GDM1 (cell line): ENCODE measurements around the gene TSPEAR.

Experiments used
- DNase-seq: peaks from one replicate; lab custom pipeline; 2025; lab: John Stamatoyannopoulos, UW

TSPEAR gene

GRCh38 chr21:44461464-44462001 lies 249.8 kb downstream of the TSPEAR start:
- DNase-seq: no peak

GRCh38 chr21:44461005-44461404 lies 250.4 kb downstream of the TSPEAR start:
- no peak for DNase-seq

- no peak for DNase-seq
Measured at GRCh38 chr21:44460441-44460755, 251.0 kb downstream of the TSPEAR start.

GRCh38 chr21:44459712-44460440 lies 251.5 kb downstream of the TSPEAR start:
- no peak for DNase-seq

GRCh38 chr21:44458971-44459711 lies 252.2 kb downstream of the TSPEAR start:
- no peak for DNase-seq

GRCh38 chr21:44456915-44457736 lies 254.2 kb downstream of the TSPEAR start:
- no peak for DNase-seq

- no peak for DNase-seq
Measured at GRCh38 chr21:44456214-44456914, 255.0 kb downstream of the TSPEAR start.

GRCh38 chr21:44455524-44456213 lies 255.7 kb downstream of the TSPEAR start:
- DNase-seq: no peak

GRCh38 chr21:44454747-44455523 lies 256.4 kb downstream of the TSPEAR start, which contains the start of gene LRRC3:
Gene LRRC3, plus strand, starts transcription at chr21:44455510. Its CDS starts 1,135 bp downstream, at chr21:44456645.
- peak; percentile 72 for DNase-seq

- no peak for DNase-seq
Measured at GRCh38 chr21:44454058-44454457, 257.3 kb downstream of the TSPEAR start.

GRCh38 chr21:44453120-44453519 lies 258.3 kb downstream of the TSPEAR start:
- DNase-seq: no peak

GRCh38 chr21:44450999-44451398 lies 260.4 kb downstream of the TSPEAR start:
- DNase-seq: no peak

GRCh38 chr21:44450402-44450801 lies 261.0 kb downstream of the TSPEAR start:
- no peak for DNase-seq

GRCh38 chr21:44449473-44450363 lies 261.7 kb downstream of the TSPEAR start:
- no peak for DNase-seq

GRCh38 chr21:44448651-44449131 lies 262.7 kb downstream of the TSPEAR start:
- DNase-seq: no peak
